Measurements from ENCODE around the gene HOXD3. TPM values are rescaled to one million over a fixed set of nuclear protein-coding genes. Genes with fewer than 3 reads are reported as not detected.

The HOXD3 gene
- total RNA-seq, 1 donor from 2014 or later, result not detected

DNA sequence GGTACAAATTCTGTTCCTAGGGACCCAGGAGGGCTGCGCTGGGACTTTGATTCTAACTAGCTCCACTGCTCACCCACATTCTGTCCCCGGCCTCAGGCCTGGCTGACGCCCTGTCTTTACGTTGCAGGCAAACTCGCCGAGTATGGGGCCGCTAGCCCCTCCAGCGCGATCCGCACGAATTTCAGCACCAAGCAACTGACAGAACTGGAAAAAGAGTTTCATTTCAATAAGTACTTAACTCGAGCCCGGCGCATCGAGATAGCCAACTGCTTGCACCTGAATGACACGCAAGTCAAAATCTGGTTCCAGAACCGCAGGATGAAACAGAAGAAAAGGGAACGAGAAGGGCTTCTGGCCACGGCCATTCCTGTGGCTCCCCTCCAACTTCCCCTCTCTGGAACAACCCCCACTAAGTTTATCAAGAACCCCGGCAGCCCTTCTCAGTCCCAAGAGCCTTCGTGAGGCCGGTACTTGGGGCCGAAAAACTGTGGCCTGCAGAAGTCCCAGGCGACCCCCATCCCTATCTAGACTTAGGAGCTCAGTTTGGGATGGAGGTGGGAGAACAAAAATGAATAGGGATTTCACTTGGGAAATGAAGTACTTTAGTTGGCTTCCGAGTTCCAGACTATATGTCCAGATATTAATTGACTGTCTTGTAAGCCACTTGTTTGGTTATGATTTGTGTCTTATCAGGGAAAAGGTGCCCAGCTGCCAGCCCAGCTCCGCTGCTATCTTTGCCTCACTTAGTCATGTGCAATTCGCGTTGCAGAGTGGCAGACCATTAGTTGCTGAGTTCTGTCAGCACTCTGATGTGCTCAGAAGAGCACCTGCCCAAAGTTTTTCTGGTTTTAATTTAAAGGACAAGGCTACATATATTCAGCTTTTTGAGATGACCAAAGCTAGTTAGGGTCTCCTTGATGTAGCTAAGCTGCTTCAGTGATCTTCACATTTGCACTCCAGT is 32.9 kb downstream of the HOXD3 start:
- no peak for DNase-seq (ENCODE audit: low spot score)
- Mint-ChIP-seq H3K4me1 (ENCODE audit: low read depth) (peaks cover 17% of the 10 kb centered on the region), H3K4me3 (ENCODE audit: unreplicated experiment) (peak overlapping the region; percentile 25)

DNA sequence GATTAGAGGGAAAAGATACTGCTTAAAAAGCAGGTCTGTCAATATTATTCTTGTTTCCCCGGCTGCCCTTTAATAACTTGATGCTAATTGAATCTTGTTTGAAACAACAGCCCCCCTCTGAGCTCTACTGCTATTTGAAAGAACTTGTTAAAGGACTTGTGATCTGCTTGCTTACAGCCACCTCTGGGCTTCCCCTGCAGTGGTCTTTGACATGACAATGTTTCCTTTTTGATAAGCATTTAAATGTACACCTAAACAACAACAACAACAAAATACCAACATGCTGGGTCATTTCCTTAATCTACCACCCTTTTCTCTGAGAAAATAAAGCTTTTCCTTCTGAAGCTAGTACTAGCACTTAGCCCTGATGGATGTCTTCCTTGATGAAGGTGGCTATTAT is 35.2 kb downstream of the HOXD3 start:
- Mint-ChIP-seq H3K4me3 (ENCODE audit: unreplicated experiment) (no peak overlapping the region), H3K9me3 (ENCODE audit: low read depth) (peaks cover 2% of the 10 kb centered on the region), H3K4me1 (ENCODE audit: low read depth) (peaks cover 17% of the 10 kb centered on the region), H3K27ac (ENCODE audit: unreplicated experiment) (no peak overlapping the region), H3K36me3 (ENCODE audit: low read depth) (no peaks in the 10 kb centered on the region), H3K27me3 (ENCODE audit: low read depth) (peaks cover 67% of the 10 kb centered on the region)
- TF ChIP-seq, protein P1, sequence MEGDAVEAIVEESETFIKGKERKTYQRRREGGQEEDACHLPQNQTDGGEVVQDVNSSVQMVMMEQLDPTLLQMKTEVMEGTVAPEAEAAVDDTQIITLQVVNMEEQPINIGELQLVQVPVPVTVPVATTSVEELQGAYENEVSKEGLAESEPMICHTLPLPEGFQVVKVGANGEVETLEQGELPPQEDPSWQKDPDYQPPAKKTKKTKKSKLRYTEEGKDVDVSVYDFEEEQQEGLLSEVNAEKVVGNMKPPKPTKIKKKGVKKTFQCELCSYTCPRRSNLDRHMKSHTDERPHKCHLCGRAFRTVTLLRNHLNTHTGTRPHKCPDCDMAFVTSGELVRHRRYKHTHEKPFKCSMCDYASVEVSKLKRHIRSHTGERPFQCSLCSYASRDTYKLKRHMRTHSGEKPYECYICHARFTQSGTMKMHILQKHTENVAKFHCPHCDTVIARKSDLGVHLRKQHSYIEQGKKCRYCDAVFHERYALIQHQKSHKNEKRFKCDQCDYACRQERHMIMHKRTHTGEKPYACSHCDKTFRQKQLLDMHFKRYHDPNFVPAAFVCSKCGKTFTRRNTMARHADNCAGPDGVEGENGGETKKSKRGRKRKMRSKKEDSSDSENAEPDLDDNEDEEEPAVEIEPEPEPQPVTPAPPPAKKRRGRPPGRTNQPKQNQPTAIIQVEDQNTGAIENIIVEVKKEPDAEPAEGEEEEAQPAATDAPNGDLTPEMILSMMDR (IDR thresholded peaks at IDR 0.05), result no peak
- DNase-seq (ENCODE audit: low spot score), result no peak

More for the DNA sequence above, 32.9 kb downstream of the HOXD3 start:
- TF ChIP-seq, protein P1 (IDR thresholded peaks at IDR 0.05), result no peak
- H3K27ac Mint-ChIP-seq (ENCODE audit: unreplicated experiment), result no peak overlapping the region
- peaks cover 73% of the 10 kb centered on the region for H3K27me3 Mint-ChIP-seq (ENCODE audit: low read depth)
- H3K9me3 Mint-ChIP-seq (ENCODE audit: low read depth), result peaks cover 10% of the 10 kb centered on the region
- H3K36me3 Mint-ChIP-seq (ENCODE audit: low read depth), result peaks cover 2% of the 10 kb centered on the region

DNA sequence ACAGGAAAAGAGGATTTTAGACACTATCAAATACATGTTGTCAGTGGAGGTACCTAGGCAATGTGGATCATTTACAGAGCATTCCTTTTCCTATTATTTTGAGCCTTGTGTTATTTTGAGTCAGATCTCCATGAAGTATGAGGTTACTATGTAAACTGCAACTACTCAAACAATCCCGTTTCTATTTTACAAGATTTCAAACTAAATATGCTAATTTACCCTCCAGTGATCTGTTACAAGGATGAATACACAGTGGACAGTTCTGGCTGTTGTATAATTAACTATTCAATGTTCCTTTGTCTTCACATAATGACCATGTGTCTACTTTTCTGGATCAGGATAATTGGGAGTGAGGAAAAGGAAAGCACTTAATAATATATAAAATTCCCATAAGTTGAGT is 35.9 kb downstream of the HOXD3 start:
- Mint-ChIP-seq H3K27me3 (ENCODE audit: low read depth) (peaks cover 66% of the 10 kb centered on the region), H3K27ac (ENCODE audit: unreplicated experiment) (no peak overlapping the region), H3K36me3 (ENCODE audit: low read depth) (no peaks in the 10 kb centered on the region), H3K4me1 (ENCODE audit: low read depth) (peaks cover 10% of the 10 kb centered on the region), H3K4me3 (ENCODE audit: unreplicated experiment) (no peak overlapping the region), H3K9me3 (ENCODE audit: low read depth) (no peaks in the 10 kb centered on the region)
- no peak for DNase-seq (ENCODE audit: low spot score)
- TF ChIP-seq, protein P1 (IDR thresholded peaks at IDR 0.05), result no peak

DNA sequence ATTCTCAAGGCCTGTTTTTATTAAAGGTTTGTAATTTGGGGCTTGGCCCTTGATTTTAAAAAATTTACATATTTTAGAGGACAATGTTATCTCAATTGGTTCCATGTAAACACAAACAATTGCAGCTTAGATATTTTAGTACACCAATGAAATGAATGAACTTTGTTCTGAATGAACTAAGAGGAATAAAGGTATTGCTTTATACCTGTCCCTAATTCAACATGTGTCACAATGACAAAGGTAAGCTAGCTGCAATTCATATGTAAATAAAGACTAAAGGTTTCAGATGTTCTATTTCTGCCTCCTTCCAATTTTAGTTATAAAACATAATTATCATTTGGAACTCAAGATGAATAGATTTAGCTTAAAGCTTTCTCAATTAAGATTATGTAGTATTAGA is 42.8 kb downstream of the HOXD3 start:
- TF ChIP-seq, protein P1 (IDR thresholded peaks at IDR 0.05), result no peak
- Mint-ChIP-seq H3K9me3 (ENCODE audit: low read depth) (no peaks in the 10 kb centered on the region), H3K36me3 (ENCODE audit: low read depth) (no peaks in the 10 kb centered on the region)

DNA sequence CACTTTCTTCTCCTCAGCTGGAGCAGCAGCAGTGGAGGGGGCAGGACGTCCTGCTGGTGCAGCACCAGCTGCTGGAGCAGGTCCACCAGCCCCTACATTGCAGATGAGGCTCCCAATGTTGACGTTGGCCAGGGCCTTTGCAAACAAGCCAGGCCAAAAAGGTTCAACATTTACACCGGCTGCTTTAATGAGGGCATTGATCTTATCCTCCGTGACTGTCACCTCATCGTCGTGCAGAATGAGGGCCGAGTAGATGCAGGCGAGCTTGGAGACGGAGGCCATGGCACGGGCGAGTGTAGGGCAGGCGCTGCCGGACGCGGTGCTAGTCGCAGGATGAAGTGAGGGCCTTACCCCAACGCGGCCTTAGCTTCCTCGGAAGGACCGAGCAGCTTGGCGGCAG is 43.9 kb downstream of the HOXD3 start:
- peak; percentile 93 for DNase-seq (ENCODE audit: low spot score)
- Mint-ChIP-seq H3K4me1 (ENCODE audit: low read depth) (no peaks in the 10 kb centered on the region), H3K4me3 (ENCODE audit: unreplicated experiment) (no peak overlapping the region), H3K9me3 (ENCODE audit: low read depth) (no peaks in the 10 kb centered on the region), H3K27ac (ENCODE audit: unreplicated experiment) (no peak overlapping the region), H3K36me3 (ENCODE audit: low read depth) (no peaks in the 10 kb centered on the region), H3K27me3 (ENCODE audit: low read depth) (peaks cover 33% of the 10 kb centered on the region)
- TF ChIP-seq, protein P1 (IDR thresholded peaks at IDR 0.05), result no peak

More for the DNA sequence above, 42.8 kb downstream of the HOXD3 start:
- Mint-ChIP-seq H3K4me1 (ENCODE audit: low read depth) (no peaks in the 10 kb centered on the region), H3K4me3 (ENCODE audit: unreplicated experiment) (no peak overlapping the region), H3K27ac (ENCODE audit: unreplicated experiment) (no peak overlapping the region), H3K27me3 (ENCODE audit: low read depth) (peaks cover 35% of the 10 kb centered on the region)
- no peak for DNase-seq (ENCODE audit: low spot score)
